IgD-negative memory B cell (primary cell): ENCODE measurements around the gene NEO1. TPM values are rescaled to one million over a fixed set of nuclear protein-coding genes. Genes with fewer than 3 reads are reported as not detected.
A peak's percentile ranks its signal among the peaks of the same experiment; 100 is the strongest.

ENCODE experiments used
- H3K27ac Mint-ChIP-seq, 3 donors: one replicate each; pipeline ENCODE4 v1.8.0; 2020 to 2022; ENCODE audit warnings: mild to moderate bottlenecking in 3 of 3, mixed read lengths in 3 of 3, moderate library complexity in 1 of 3
- H3K27me3 Mint-ChIP-seq: one replicate; pipeline ENCODE4 v1.8.0; 2021; ENCODE audit warnings: mixed read lengths
- H3K36me3 Mint-ChIP-seq: one replicate; pipeline ENCODE4 v1.8.0; 2020; ENCODE audit warnings: mild to moderate bottlenecking, mixed read lengths
- H3K4me1 Mint-ChIP-seq, 3 donors: one replicate each; pipeline ENCODE4 v1.8.0; 2020 to 2022; ENCODE audit warnings: mixed read lengths in 3 of 3, mild to moderate bottlenecking in 1 of 3
- H3K4me3 Mint-ChIP-seq, 4 donors: one replicate each; pipeline ENCODE4 v1.8.0; 2020 to 2022; ENCODE audit warnings: mild to moderate bottlenecking in 4 of 4, mixed read lengths in 4 of 4, moderate library complexity in 3 of 4
- H3K9me3 Mint-ChIP-seq, 3 donors: one replicate each; pipeline ENCODE4 v1.8.0; 2020 to 2021; ENCODE audit warnings: mixed read lengths in 3 of 3, mild to moderate bottlenecking in 1 of 3
- polyA plus RNA-seq: library from polyadenylated mRNA; unstranded; fragments of 300-500 nt; fragmentation: Illumina TruSeq; gene quantifications from one replicate; pipeline ENCODE4 v1.2.3, GENCODE V29; 2021

Gene NEO1
- polyA plus RNA-seq, 1 donor from 2014 or later = 1.6 TPM

DNA sequence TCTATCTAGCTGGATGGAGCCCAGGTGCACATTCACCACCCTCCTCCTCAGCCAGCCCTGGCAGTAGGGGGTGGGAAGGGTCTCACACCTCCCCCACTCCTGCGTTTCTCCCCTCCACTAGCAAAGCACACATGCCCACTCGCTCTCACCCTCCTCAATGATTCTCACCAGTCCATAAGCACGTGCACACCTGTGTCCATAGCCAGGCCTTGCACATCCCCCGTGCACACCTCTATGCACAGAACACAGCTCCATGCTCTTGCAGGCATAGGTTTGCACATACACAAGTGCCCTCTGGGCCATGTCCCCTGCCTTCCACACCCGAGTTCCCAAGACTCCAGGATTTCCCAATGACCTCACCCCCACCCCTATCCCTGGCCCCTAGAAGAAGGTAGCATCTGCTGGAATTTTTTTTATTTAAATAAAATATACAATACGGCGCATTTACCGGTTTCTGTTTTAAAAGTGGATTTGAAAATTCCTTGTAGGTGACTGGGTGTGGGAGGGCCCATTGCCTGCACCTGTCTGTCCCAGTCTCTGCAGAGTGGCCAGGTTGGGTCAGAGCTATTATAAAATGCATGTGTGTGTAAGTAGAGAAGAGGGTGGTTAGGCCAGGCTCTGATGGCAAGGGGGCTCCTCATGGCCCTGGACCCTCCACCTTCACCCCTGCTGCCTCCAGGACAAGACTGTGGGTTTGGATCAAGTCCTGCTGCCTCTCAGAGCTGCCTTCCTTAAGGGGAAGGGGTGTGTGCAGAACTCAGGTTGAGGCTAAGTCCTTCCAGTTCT, 267.4 kb downstream of the NEO1 start:
- Mint-ChIP-seq H3K9me3 (peaks cover 0 to 4% (median 0%) of the 10 kb centered on the region in 3 donors), H3K36me3 (peaks cover 1% of the 10 kb centered on the region), H3K4me3 (peak overlapping the region in 1 of 4 donors; percentile 52), H3K27me3 (peaks cover 7% of the 10 kb centered on the region), H3K27ac (peak overlapping the region in 1 of 3 donors; percentile 78), H3K4me1 (peaks cover 6 to 12% (median 9%) of the 10 kb centered on the region in 3 donors)

DNA sequence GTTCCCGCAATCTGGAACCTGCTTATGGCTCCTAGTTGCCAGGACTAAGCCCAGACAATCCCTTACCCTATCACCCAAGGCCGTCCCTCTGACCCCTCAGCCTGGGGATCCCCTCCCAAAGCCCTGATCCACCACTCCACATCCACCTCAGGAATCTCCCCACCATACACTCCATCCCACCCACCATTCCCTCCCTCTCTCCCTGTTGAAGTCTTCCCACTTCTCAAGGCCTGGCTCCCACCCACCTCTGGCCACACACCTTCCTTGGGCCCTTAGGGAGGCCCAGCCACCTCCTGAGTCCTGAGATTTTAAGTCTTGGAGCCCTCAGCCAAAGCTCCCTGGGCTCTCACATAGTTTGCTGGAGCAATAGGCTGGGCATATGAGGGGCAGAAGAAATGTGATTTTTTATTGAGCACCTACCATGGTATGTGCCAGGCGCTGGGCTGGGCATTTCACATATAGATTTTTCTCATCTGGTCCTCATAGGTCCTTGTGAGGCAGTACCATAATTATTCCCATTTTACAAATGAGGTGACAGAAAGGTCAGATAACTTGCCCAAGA, 268.4 kb downstream of the NEO1 start:
- H3K36me3 Mint-ChIP-seq = peaks cover 1% of the 10 kb centered on the region
- H3K27ac Mint-ChIP-seq = no peak overlapping the region
- peaks cover 6 to 15% (median 9%) of the 10 kb centered on the region in 3 donors for H3K4me1 Mint-ChIP-seq
- H3K4me3 Mint-ChIP-seq = peak overlapping the region in 1 of 4 donors; percentile 17
- peaks cover 0 to 4% (median 0%) of the 10 kb centered on the region in 3 donors for H3K9me3 Mint-ChIP-seq
- peaks cover 7% of the 10 kb centered on the region for H3K27me3 Mint-ChIP-seq

DNA sequence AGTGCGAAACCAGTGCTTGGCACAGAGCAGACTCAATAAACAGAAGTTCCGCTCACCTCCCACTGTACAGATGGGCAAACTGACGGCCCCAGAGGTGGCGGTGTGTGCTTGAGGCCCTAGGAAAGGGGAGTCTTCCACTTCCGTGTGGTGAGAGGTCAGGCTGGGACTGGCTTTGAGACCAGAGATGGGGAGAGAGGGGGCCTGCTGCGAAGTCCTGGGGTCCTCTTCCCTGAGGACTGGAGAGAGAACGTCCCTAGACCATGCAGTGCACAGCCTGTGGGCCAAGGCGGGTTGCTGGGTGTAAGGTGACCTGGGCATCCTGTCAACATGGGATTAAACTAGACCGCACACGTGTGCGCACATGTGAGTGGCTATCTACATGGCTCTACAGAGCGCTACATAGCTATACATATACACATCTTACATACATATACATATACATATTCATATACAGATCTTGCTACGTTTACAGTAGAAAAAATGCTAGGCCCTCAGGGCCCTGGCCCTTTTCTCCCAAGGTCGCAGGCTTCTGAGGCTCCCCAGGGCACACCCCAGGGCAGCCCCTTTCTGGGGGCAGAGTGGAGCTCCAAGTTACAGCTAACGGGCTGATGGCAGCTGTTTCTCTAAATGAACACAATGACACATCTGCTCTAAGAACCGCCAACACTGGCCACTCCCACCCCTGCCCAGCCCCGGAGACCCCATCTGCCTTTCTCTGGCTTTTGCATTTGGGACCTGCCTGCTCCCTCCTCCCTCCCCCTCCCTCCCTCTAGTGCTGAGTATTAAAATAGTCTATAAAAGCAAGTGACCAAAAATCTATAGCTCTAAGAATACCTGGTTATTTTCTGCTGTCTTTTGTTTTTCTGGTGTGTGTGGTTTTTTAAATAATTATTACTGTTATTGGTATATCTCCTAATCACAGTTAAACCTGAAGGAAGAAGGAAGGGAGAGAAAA, 269.5 kb downstream of the NEO1 start:
- H3K27ac Mint-ChIP-seq = no peak overlapping the region

DNA sequence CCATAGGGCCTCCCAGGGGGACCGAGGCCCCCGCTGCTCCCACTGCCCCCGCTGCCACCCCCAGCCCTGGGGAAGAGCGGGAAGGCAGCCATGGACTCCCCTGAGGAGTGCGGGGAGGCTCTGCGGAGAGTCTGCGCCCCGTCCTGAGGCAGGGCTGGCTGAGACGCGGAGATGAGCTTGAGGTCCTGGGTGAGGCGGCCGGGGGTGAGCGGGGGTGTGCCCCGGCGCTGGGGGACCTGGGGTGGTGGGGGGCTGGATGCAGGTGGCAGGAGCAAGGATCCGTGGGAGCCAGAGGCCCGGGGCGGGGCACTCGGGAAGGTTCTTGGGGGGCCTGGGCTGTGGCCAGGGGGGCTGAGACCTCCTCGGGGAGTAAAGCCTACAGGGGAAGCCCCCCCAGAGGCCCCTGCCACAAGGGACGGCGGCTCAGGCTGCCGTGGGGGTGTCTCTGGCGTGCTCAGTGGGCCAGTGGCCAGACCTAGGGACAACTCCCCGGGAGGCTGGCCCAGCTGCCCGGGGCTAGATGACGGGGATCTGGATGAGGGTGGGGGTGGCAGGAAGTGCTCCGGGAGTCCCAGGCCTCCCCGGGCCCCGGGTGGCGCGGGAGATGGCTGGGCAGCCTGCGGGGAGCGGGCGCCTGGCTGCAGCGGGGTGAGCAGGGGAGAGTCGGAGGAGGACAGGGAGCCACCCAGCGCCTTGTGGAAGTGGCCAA, 270.6 kb downstream of the NEO1 start:
- H3K36me3 Mint-ChIP-seq = peaks cover 1% of the 10 kb centered on the region
- peaks cover 4% of the 10 kb centered on the region for H3K27me3 Mint-ChIP-seq
- H3K27ac Mint-ChIP-seq = no peak overlapping the region
- peaks cover 0 to 4% (median 0%) of the 10 kb centered on the region in 3 donors for H3K9me3 Mint-ChIP-seq
- H3K4me1 Mint-ChIP-seq = peaks cover 2 to 12% (median 10%) of the 10 kb centered on the region in 3 donors
- H3K4me3 Mint-ChIP-seq = no peak overlapping the region

More for the DNA sequence above, 269.5 kb downstream of the NEO1 start:
- peaks cover 6 to 18% (median 10%) of the 10 kb centered on the region in 3 donors for H3K4me1 Mint-ChIP-seq
- peaks cover 0 to 4% (median 0%) of the 10 kb centered on the region in 3 donors for H3K9me3 Mint-ChIP-seq
- H3K36me3 Mint-ChIP-seq = peaks cover 1% of the 10 kb centered on the region
- H3K27me3 Mint-ChIP-seq = peaks cover 7% of the 10 kb centered on the region
- no peak overlapping the region for H3K4me3 Mint-ChIP-seq

DNA sequence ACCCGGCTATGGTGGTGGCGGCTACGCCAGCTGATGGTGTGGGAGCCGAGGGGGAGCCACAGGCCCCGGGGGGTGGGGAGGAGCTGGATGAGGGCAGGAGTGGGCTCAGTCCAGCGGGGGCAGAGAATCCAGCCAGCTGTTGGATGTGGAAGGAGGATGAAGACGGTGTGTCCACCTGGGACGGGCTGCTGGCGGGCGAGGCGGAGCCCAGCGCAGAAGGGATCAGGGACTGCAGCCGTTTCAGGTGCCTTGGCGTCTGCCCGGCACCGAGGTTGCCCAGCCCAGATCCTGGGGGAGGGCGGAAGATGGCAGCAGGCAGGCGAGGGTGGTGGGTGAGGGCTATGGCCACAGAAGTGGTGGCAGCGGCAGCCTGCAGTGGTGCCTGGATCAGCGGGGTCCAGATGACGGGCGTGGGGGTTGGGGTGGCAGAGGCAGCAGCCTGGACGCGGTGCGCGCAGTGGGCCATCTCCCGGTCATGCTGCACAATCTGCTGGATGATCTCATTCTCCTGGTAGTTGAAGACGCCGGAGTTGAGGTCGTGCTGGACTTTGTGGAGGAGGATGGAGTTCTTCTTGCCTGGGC, 271.2 kb downstream of the NEO1 start:
- H3K4me1 Mint-ChIP-seq = peaks cover 0 to 9% (median 6%) of the 10 kb centered on the region in 3 donors

DNA sequence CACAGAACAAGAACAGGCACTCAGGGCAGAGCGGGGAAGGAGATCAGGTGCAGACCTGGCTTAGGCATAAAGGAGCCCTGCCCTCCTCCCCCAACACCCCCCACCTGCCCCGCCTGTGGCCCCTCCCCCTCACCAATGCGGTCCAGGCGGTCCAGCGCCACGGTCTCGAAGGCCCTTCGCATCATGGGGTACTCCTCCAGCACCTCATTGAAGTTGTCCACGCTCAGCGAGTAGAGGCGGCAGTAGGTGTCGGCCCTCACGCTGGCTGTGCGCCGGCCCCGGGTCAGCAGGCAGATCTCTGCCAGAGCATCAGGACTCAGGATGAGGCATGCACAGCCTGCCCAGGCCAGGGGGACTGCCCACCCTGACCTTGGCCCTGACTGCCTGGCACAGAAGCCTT, 271.7 kb downstream of the NEO1 start:
- Mint-ChIP-seq H3K4me1 (peaks cover 0 to 9% (median 6%) of the 10 kb centered on the region in 3 donors), H3K9me3 (peaks cover 0 to 4% (median 0%) of the 10 kb centered on the region in 3 donors), H3K27me3 (peaks cover 2% of the 10 kb centered on the region), H3K4me3 (no peak overlapping the region), H3K27ac (no peak overlapping the region), H3K36me3 (peaks cover 1% of the 10 kb centered on the region)

More for the DNA sequence above, 271.2 kb downstream of the NEO1 start:
- peaks cover 0 to 4% (median 0%) of the 10 kb centered on the region in 3 donors for H3K9me3 Mint-ChIP-seq
- H3K36me3 Mint-ChIP-seq = peaks cover 1% of the 10 kb centered on the region
- H3K27me3 Mint-ChIP-seq = peaks cover 2% of the 10 kb centered on the region
- no peak overlapping the region for H3K27ac Mint-ChIP-seq
- no peak overlapping the region for H3K4me3 Mint-ChIP-seq

DNA sequence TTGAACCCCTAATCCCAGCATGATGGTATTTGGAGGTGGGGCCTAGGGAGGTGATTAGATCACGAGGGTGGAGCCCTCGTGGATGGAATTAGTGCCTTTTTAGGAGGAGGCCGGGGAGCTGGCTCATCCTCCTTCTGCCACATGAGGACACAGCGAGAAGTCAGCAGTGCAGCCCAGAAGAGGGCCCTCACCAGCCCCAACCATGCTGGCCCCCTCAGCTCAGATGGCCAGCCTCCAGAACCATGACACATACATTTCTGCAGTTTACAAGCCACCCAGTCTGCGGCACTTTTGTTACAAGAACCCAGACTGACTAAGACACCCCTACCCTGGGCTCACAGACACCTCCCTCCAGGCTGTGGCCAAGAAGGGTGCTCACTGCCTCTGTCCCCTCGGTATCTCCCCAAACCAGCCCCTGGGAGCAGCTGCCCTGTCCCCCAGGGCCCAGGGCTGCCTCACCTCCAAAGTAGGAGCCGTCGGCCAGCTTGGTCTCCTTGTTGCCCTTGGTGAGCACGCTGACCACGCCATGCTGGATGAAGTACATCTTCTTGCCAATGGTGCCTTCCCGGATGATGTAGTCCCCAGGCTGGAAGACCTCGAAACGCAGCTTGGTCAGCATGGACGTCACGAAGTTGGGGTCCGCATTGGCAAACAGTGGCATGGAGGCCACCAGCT, 272.4 kb downstream of the NEO1 start:
- Mint-ChIP-seq H3K4me3 (peak overlapping the region in 1 of 4 donors; percentile 45), H3K27ac (peak overlapping the region in 1 of 3 donors; percentile 16), H3K36me3 (peaks cover 1% of the 10 kb centered on the region), H3K4me1 (peaks cover 0 to 6% (median 3%) of the 10 kb centered on the region in 3 donors), H3K27me3 (peaks cover 2% of the 10 kb centered on the region), H3K9me3 (peaks cover 0 to 3% (median 0%) of the 10 kb centered on the region in 3 donors)

DNA sequence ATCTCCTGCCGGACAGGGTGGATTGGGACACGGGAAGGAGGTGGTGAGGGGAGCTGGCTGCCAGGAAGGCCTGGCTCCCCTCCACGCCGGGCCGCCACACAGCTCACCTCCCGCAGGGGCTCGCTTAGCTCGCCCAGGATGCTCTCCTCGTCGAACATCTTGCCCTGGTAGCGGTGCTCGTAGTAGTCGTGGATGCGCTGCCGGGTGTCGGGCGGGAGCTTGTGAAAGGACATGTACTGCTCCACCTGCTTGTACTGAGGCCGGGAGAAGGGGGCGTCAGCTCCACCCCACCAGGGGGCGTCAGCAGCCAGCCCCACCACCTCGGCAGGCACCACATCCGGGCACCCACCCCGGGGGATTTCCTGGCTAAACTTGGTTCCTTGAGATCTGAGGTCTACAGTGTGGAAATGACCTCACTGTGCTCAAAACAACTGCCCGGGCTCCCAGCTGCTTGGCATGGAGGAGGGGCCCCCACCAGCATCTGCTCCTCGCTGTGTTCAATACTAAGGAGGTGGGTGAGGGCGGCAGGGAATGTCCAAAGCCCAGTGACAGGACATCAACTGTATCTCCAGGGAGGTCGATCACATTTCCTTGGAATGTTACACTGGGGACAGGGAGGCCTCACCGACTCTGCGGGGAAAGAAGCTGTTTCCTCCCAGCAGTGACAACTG, 273.1 kb downstream of the NEO1 start:
- Mint-ChIP-seq H3K36me3 (peaks cover 1% of the 10 kb centered on the region), H3K4me3 (no peak overlapping the region), H3K27me3 (peaks cover 2% of the 10 kb centered on the region), H3K27ac (peak overlapping the region in 2 of 3 donors; percentile 5 to 62), H3K4me1 (peaks cover 0 to 6% (median 3%) of the 10 kb centered on the region in 3 donors), H3K9me3 (peaks cover 0 to 3% (median 0%) of the 10 kb centered on the region in 3 donors)

DNA sequence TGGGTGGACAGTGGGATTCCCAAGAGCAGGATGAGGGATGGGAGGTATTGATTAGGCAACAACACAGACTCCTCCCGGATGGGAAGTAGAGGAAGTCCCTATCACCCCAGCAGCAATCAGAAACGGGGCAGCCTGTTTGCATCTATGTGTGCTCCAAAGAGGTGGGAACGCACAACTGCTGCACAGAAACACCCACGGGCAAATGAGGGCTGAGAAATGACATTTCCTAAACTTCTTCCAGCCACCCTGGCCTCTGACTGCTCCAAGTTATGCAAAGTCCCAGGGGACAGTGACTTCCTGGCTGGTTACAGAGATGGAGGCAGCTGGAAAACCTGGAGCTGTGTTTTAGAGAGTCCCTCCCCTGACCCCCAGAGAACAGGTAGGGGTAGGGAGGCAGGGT, 273.9 kb downstream of the NEO1 start:
- peak overlapping the region in 1 of 3 donors; percentile 62 for H3K27ac Mint-ChIP-seq

DNA sequence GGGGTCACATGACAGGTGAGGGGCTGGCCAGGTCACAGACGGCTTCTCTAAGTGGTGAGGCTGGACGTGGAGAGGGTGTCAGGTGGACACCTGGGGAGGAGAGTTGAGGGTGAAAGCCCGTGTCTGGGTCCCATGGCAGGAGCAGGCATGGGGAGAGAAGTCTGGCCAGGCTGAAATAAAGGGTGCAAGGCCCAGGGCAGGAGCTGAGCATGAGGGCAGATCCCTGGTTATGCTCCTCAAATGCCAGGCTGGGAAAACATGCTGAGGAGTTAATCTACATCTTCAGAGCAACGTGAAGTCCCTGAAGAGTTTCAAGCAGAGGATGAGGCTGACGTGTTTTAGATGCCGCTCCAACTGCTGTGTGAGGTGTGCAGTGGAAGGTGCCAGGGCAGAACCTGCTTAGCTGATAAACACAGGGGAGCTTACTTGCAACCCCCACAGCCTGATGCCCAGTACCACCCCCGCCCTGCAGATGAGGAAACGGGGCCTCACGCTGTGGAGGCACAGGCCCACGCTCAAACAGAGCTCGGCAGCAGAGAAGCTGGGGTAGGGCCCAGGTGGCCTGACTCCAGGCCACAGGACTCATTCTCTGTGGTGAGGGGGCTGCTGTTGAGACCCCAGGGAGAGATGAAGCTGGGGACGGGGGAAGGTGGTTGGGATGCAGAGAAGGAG, 276.0 kb downstream of the NEO1 start:
- H3K9me3 Mint-ChIP-seq = peaks cover 0 to 3% (median 0%) of the 10 kb centered on the region in 3 donors
- H3K27ac Mint-ChIP-seq = no peak overlapping the region
- peaks cover 1% of the 10 kb centered on the region for H3K27me3 Mint-ChIP-seq
- H3K4me1 Mint-ChIP-seq = peaks cover 0 to 6% (median 3%) of the 10 kb centered on the region in 3 donors
- H3K4me3 Mint-ChIP-seq = no peak overlapping the region
- H3K36me3 Mint-ChIP-seq = no peaks in the 10 kb centered on the region

More for the DNA sequence above, 273.9 kb downstream of the NEO1 start:
- H3K36me3 Mint-ChIP-seq = peaks cover 1% of the 10 kb centered on the region
- H3K4me1 Mint-ChIP-seq = peaks cover 0 to 6% (median 3%) of the 10 kb centered on the region in 3 donors
- H3K27me3 Mint-ChIP-seq = peaks cover 2% of the 10 kb centered on the region
- H3K4me3 Mint-ChIP-seq = no peak overlapping the region
- H3K9me3 Mint-ChIP-seq = peaks cover 0 to 3% (median 0%) of the 10 kb centered on the region in 3 donors

DNA sequence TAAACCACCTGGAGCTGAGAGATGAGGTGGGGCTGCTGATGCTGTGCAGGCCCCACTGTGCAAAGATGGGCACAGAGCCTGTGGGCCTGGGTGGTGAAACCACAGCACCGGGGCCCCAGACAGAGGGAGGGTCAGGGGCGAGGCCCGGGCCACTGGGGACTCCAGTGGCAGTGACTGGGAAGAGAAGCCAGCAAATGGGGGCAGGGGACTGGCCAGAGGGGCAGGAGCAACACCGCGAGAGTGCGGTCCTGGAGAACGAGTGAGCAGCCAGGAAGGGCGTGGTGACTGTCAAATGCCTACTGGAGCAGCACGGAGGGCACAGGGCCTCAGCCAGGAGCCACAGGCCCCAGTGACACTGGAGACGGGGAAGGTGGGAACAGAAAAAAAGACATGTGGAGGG, 276.7 kb downstream of the NEO1 start:
- peaks cover 1% of the 10 kb centered on the region for H3K27me3 Mint-ChIP-seq
- H3K4me1 Mint-ChIP-seq = peaks cover 0 to 6% (median 3%) of the 10 kb centered on the region in 3 donors
- H3K9me3 Mint-ChIP-seq = peaks cover 0 to 3% (median 0%) of the 10 kb centered on the region in 3 donors
- H3K27ac Mint-ChIP-seq = no peak overlapping the region
- H3K4me3 Mint-ChIP-seq = no peak overlapping the region
- H3K36me3 Mint-ChIP-seq = no peaks in the 10 kb centered on the region

DNA sequence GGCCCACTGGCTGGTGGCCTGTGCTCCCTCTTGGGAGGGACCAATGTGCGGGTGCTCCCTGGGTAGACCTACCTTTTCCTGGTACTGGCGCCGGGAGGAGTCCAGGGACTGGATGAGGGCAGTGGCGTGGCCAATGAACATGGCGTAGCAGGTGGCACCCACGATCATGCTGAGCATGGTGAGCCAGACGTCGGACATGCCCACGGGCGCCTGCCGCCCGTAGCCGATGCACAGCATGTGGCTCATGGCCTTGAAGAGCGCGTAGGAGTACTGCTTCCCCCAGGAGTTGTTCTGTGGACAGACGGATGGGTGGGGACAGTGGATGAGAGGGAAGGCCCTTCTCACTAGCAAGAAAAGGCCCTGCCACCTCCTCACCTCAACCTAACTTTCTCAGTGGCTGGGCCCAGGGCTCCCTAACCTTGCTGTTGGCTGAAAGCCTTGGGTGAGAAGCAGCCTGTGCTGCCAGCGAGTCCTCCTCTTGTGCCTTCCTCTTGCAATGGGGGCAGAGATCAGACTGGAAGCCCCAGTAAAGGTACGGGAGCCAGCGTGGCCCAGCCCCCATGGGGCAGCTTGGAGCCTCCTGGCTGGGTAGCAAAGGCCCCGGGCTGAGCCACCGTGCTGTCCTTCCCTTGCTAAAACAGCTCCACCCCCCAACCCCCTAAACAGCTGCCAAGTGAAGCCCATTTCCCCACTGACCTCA, 277.4 kb downstream of the NEO1 start:
- H3K27ac Mint-ChIP-seq = peak overlapping the region in 1 of 3 donors; percentile 82
- no peaks in the 10 kb centered on the region for H3K9me3 Mint-ChIP-seq
- no peaks in the 10 kb centered on the region for H3K36me3 Mint-ChIP-seq
- H3K27me3 Mint-ChIP-seq = no peaks in the 10 kb centered on the region
- peaks cover 0 to 6% (median 1%) of the 10 kb centered on the region in 3 donors for H3K4me1 Mint-ChIP-seq
- no peak overlapping the region for H3K4me3 Mint-ChIP-seq
